Measurements from ENCODE around the gene PARP16.

DNA sequence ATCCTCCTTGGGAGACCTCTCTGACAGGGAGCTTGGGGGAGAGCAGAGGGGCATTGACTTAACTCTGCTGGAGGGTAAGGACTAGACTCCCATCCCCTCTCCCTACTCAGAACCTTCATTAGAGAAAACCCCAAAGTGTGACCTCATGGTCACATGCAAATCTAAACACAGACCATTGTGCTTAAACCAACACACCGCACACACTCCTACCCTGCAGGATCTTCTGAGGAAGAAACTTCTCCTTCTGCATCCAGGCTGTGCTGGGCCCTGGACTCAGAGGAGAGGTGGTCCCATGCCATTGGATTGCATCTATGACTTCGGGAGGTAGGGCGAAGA is 805 bp upstream of the PARP16 start:
- TF ChIP-seq CTCF (IDR thresholded peaks at IDR 0.05) (no peak), POLR2A (IDR thresholded peaks at IDR 0.05) (no peak)

Data from testis (tissue), 2 donors.